ENCODE data around the gene GFI1B.
"Not testable (repeated sequence)": the region's sequence is repeated elsewhere in the genome, so short reads cannot be mapped to it uniquely, and the experiment has no call there.

- not testable (repeated sequence) for TF ChIP-seq CTCF, POLR2A (IDR thresholded peaks at IDR 0.05)
These were observed 10.6 kb upstream of the GFI1B start for GRCh38 chr9:132967908-132968307.

Measured in adrenal gland (tissue), 5 donors.